ENCODE results near the gene ABLIM2. TPM values are rescaled to one million over a fixed set of nuclear protein-coding genes. Genes with fewer than 3 reads are reported as not detected.

ABLIM2 gene
- total and polyA plus RNA-seq, 2 of the 4 experiments (the other 2 are of a cell fraction) = under 0.01 to 0.10 TPM

GRCh38 chr4:8046925-8047541 lies 111.6 kb downstream of the ABLIM2 start:
- Histone ChIP-seq H3K56ac (ENCODE audit: extremely low read depth, insufficient read depth, low read length) (no peak overlapping the region), H2AK5ac (ENCODE audit: low read depth, low read length) (no peak overlapping the region), H4K5ac (ENCODE audit: low read depth, low read length) (no peak overlapping the region), H3K9ac (ENCODE audit: low read depth, low read length) (no peak overlapping the region), H2BK15ac (ENCODE audit: low read depth, low read length) (no peak overlapping the region), H2BK120ac (ENCODE audit: low read depth, low read length) (no peak overlapping the region), H3K14ac (replicated peaks; ENCODE audit: low read depth, low read length) (no peak overlapping the region), H3K23ac (ENCODE audit: low read depth, low read length) (no peak overlapping the region), H3K4me1 (ENCODE audit: control insufficient read depth, insufficient read depth, low read length) (no peaks in the 10 kb centered on the region), H3K27me3 (ENCODE audit: control insufficient read depth, insufficient read depth, low read length) (peaks cover 69% of the 10 kb centered on the region), H2AK9ac (replicated peaks; ENCODE audit: low read depth, low read length, poor library complexity) (no peak overlapping the region), H4K20me1 (ENCODE audit: insufficient read depth, low read length) (no peaks in the 10 kb centered on the region), H2AFZ (replicated peaks; ENCODE audit: low read length, poor library complexity) (no peak overlapping the region), H3K4me2 (ENCODE audit: low read depth, low read length) (no peak overlapping the region), H3K4ac (ENCODE audit: low read depth, low read length) (no peak overlapping the region), H2BK20ac (ENCODE audit: low read depth, low read length) (no peak overlapping the region), H3K18ac (ENCODE audit: low read depth, low read length) (no peak overlapping the region), H3K27ac (ENCODE audit: insufficient read depth, low read length) (no peak overlapping the region), H3K9me1 (ENCODE audit: insufficient read depth, low read length) (no peaks in the 10 kb centered on the region), H3K79me1 (ENCODE audit: low read depth in 1 of 2, low read length in 2 of 2) (no peaks in the 10 kb centered on the region), H3K4me3 (ENCODE audit: insufficient read depth, low read depth, low read length) (no peak overlapping the region), H4K91ac (ENCODE audit: insufficient read depth, low read depth, low read length) (no peak overlapping the region), H3K36me3 (ENCODE audit: control insufficient read depth, insufficient read depth, low read length) (no peaks in the 10 kb centered on the region), H2BK5ac (ENCODE audit: low read depth, low read length, poor library complexity, severe bottlenecking) (no peak overlapping the region), H4K8ac (ENCODE audit: low read depth in 2 of 2, low read length in 2 of 2) (no peak overlapping the region), H3K9me3 (ENCODE audit: control insufficient read depth, insufficient read depth, low read length) (no peaks in the 10 kb centered on the region)
- WGBS, 2 experiments (ENCODE audit: extremely low coverage in 2 of 2, insufficient read length in 1 of 2) = 82% methylated on average over 7 of the region's 20 CpGs; no CpG with 5 or more reads in 1 of the 2 experiments
- no TSS peak for BruUV-seq (replicated peaks)
- ATAC-seq (ENCODE audit: low read depth) = no peak
- dilution Hi-C loops (cut with HindIII; ENCODE audit: low sequenced_read_pairs, unreplicated experiment) (no loop called here), intact Hi-C loops (cut with micrococcal nuclease) (no loop called here), in situ Hi-C loops (cut with MboI; ENCODE audit: low sequenced_read_pairs) (no loop called here)
- POLR2A ChIA-PET (ENCODE audit: unreplicated experiment) = no interaction called here
- CTCF ChIA-PET = no interaction called here
- TF ChIP-seq BHLHE40 (IDR thresholded peaks at IDR 0.05; ENCODE audit: low read depth, low read length) = no peak
- no peak for TF ChIP-seq CTCF (conservative IDR thresholded peaks at IDR 0.05; ENCODE audit: low read depth, low read length)
- no peak for TF ChIP-seq RFX5 (IDR thresholded peaks at IDR 0.05; ENCODE audit: low read depth, low read length)
- TF ChIP-seq FOS (IDR thresholded peaks at IDR 0.05; ENCODE audit: low read depth, low read length) = no peak
- DNase-seq = no peak
